ENCODE results near the gene PPP2R3B. TPM values are rescaled to one million over a fixed set of nuclear protein-coding genes. Genes with fewer than 3 reads are reported as not detected.

PPP2R3B gene
- total and polyA plus RNA-seq, 2 experiments from 2014 or later = 22.4 to 24.3 TPM

DNA sequence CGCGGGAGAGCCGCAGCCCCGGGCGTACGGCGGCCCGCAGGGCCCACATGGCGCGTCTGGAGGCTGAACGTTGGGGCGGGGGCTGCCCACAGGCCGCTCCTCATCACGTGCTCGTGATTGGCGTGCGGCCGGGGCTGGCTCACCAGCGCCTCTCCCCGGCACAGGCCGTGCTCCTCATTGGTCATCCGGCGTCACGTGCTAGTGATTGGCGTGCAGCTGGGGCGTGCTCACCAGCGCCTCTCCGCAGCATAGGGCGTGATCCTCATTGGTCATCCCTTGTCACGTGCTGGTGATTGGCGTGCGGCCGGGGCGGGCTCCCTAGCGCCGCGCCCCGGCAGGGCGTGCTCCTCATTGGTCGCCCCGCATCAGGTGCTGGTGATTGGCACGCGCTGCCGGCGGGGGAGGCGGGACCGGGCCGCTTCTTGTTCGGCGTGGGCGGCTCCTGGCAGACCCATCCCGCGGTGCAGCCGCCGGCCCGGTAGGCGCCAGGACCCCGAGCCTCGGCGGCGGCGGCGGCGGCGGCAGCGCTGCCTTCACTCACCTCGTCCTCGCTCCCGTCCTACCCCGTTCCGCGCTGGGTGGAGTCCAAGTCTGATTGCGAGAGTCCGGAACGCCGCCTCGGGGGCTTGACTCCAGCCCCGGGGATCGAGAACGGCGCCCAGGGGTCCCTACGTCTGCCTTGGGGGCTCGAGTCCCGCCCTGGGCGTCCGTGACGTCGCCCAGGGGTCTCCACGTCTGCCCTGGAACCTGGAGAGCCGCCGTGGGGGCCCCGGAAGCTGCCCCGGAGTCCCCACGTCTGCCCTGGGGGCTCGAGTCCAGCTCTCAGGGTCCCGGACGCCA, 67.7 kb downstream of the PPP2R3B start, which contains the start of gene GTPBP6:
TSS of gene GTPBP6 (minus strand) at position 58 of the 840 bp plus-strand sequence. CDS start at position 49, 9 bp downstream.
- Histone ChIP-seq H4K20me1 (ENCODE audit: insufficient read depth, poor library complexity, severe bottlenecking) (peaks cover 8% of the 10 kb centered on the region), H3K4me1 (ENCODE audit: insufficient read depth) (peaks cover 4% of the 10 kb centered on the region), H3K36me3 (replicated peaks; ENCODE audit: insufficient read depth, low read depth) (no peaks in the 10 kb centered on the region), H3K79me2 (peaks cover 21% of the 10 kb centered on the region), H3K9me3 (ENCODE audit: low read depth) (no peaks in the 10 kb centered on the region), H3K4me2 (peak within 1 kb of the TSS; percentile 94), H2AFZ (peak within 1 kb of the TSS; percentile 30), H3K27me3 (no peaks in the 10 kb centered on the region), H3K4me3 (peak within 1 kb of the TSS; percentile 87), H3K9me2 (replicated peaks; ENCODE audit: insufficient read depth) (no peaks in the 10 kb centered on the region), H3K27ac (peak within 1 kb of the TSS; percentile 92)
- WGBS (ENCODE audit: low lambda C conversion rate, missing lambda C conversion rate) = under 1% methylated on average over 89 of the region's 97 CpGs
- peak; percentile 100 for DNase-seq (ENCODE audit: low spot score)
- TF ChIP-seq EZH2phosphoT487 (IDR thresholded peaks at IDR 0.05; ENCODE audit: low read depth, severe bottlenecking, unreplicated experiment) (no peak), CTCF (IDR thresholded peaks at IDR 0.05; ENCODE audit: poor library complexity) (peak; percentile 10)

- no peaks in the 10 kb centered on the region for H3K9me3 ChIP-seq (ENCODE audit: low read depth)
- no peaks in the 10 kb centered on the region for H3K9me2 ChIP-seq (replicated peaks; ENCODE audit: insufficient read depth)
- peak overlapping the region; percentile 92 for H3K27ac ChIP-seq
- peaks cover 4% of the 10 kb centered on the region for H3K4me1 ChIP-seq (ENCODE audit: insufficient read depth)
- H3K27me3 ChIP-seq = no peaks in the 10 kb centered on the region
- peak overlapping the region; percentile 32 for H3K4me3 ChIP-seq
- H3K4me2 ChIP-seq = peak overlapping the region; percentile 69
- H2AFZ ChIP-seq = peak overlapping the region; percentile 30
- WGBS (ENCODE audit: low lambda C conversion rate, missing lambda C conversion rate) = 1% methylated on average over 33 of the region's 61 CpGs
- peaks cover 21% of the 10 kb centered on the region for H3K79me2 ChIP-seq
- H4K20me1 ChIP-seq (ENCODE audit: insufficient read depth, poor library complexity, severe bottlenecking) = peaks cover 8% of the 10 kb centered on the region
- H3K36me3 ChIP-seq (replicated peaks; ENCODE audit: insufficient read depth, low read depth) = no peaks in the 10 kb centered on the region
- TF ChIP-seq CTCF (IDR thresholded peaks at IDR 0.05; ENCODE audit: poor library complexity) (no peak), EZH2phosphoT487 (IDR thresholded peaks at IDR 0.05; ENCODE audit: low read depth, severe bottlenecking, unreplicated experiment) (no peak), EZH2 (IDR thresholded peaks at IDR 0.05; ENCODE audit: borderline replicate concordance) (no peak)
- peak; percentile 100 for DNase-seq (ENCODE audit: low spot score)
Measured at GRCh38 chrX:318068-318738, 68.5 kb downstream of the PPP2R3B start.

- Histone ChIP-seq H3K27me3 (no peaks in the 10 kb centered on the region), H2AFZ (no peak overlapping the region), H3K9me3 (ENCODE audit: low read depth) (no peaks in the 10 kb centered on the region), H3K4me1 (ENCODE audit: insufficient read depth) (no peaks in the 10 kb centered on the region), H3K9me2 (replicated peaks; ENCODE audit: insufficient read depth) (no peaks in the 10 kb centered on the region), H3K27ac (peak overlapping the region; percentile 2), H3K79me2 (peaks cover 21% of the 10 kb centered on the region), H3K36me3 (replicated peaks; ENCODE audit: insufficient read depth, low read depth) (no peaks in the 10 kb centered on the region), H3K4me3 (no peak overlapping the region), H3K4me2 (peak overlapping the region; percentile 59), H4K20me1 (ENCODE audit: insufficient read depth, poor library complexity, severe bottlenecking) (peaks cover 8% of the 10 kb centered on the region)
- no peak for DNase-seq (ENCODE audit: low spot score)
- TF ChIP-seq EZH2 (IDR thresholded peaks at IDR 0.05; ENCODE audit: borderline replicate concordance) (no peak), EZH2phosphoT487 (IDR thresholded peaks at IDR 0.05; ENCODE audit: low read depth, severe bottlenecking, unreplicated experiment) (no peak), CTCF (IDR thresholded peaks at IDR 0.05; ENCODE audit: poor library complexity) (no peak)
- 88% methylated on average over 10 of the region's 28 CpGs for WGBS (ENCODE audit: low lambda C conversion rate, missing lambda C conversion rate)
Measured at GRCh38 chrX:317424-318067, 69.2 kb downstream of the PPP2R3B start.
